ENCODE data around the gene RBM20.
"Not testable (repeated sequence)": the region's sequence is repeated elsewhere in the genome, so short reads cannot be mapped to it uniquely, and the experiment has no call there.

Gene RBM20

DNA sequence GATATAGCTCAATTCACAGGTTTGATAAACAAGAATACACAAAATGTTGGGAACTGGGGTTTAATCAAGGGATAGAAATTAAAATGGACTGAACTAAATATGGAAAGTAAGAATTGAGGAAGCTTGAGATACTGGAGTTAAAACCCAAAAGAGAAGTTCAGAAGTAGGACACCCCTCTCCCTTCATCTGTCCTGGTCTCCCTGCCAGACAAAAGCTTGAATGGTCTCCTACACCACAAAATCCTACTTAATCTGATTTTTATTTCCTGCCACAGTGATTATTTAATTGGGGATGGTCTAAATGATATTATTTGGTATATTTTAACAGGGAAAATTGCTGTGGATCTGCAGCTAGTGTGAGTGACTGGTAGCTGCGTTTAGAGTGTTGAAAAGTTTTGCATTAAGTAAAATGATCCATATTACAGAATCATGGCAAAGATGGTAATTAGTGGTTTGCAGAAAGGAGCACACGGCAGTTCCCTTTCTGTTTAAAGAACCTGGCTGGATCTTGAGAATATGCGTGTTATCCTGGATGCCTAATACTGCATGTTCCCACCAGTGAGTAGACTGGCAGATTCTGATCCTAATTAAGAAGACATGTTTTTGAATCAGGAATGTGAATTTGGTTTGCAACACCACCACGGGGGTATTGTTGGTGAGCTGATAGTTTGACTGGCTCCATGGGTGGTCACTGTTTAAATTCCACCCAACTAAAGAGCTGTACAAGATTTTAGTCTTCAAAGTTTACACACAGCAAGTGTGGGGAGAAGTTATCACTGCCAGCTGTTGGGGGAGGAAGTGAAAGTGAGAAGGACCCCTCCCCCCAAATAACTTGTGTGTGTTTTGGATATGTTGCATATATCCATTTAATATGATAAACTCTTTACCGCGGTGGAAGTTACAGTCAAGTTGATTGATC lies 5.5 kb downstream of the RBM20 start:
- no peak for DNase-seq (ENCODE audit: low spot score)

DNA sequence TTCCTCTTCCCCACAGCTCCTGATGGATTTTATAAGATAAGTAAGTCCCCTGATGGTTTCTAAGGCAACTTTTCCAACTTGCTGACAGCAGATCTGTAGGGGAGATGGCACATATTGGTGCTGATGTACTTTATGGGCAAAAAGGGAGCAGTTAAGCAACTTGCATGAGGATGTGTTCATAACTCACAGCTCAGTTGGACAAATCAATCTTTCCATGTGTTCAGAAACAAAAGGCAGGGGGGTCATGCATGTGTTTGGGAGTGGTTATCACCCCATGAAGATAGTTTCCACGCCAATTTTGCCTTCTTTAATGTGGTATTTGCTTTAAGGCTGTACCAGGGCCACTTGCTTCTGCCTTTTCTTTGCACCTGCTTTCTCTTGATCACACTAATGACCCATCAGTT lies 6.1 kb downstream of the RBM20 start:
- DNase-seq (ENCODE audit: low spot score), result no peak

DNA sequence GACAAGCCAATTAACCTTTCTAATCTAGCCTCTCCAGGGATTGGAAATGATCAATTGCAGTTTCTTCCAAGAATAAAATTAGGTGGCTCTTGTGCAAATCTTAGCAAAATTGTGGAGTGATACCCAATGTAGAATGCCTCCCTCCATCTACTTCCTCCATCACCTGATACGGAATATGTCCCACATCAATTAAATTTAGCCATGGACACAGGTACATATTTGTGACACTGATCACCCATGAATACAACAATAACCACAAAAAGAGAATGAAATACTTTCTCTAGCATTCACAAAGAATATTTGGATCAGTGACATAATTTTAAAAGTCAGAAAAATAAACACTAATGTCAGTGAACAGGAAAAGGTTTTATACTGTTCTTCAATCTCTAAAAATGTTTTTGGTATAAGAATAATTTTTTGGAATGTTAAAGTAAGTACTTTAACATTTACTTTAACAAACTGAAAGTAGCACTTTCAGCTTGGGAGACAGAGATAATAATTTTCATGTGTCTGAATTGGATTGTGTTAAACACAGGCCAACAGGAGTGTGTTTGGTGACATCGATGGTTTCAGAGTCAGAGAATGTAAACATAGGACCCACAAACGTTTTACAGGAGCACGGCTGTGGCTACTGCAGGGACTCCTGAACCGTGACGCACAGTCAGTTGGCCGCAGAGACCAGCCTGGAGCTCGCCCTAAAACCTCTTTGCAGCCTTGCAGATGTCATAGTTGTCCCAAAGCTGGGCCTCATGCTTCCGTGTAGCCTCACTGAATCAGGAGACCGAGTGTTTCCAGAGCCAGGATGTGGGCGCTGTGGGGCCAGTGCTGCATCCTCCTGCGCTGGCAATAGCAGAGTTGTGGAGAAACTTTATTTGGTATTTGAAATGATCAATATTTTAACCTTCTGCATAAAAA lies 7.2 kb downstream of the RBM20 start:
- no peak for DNase-seq (ENCODE audit: low spot score)

DNA sequence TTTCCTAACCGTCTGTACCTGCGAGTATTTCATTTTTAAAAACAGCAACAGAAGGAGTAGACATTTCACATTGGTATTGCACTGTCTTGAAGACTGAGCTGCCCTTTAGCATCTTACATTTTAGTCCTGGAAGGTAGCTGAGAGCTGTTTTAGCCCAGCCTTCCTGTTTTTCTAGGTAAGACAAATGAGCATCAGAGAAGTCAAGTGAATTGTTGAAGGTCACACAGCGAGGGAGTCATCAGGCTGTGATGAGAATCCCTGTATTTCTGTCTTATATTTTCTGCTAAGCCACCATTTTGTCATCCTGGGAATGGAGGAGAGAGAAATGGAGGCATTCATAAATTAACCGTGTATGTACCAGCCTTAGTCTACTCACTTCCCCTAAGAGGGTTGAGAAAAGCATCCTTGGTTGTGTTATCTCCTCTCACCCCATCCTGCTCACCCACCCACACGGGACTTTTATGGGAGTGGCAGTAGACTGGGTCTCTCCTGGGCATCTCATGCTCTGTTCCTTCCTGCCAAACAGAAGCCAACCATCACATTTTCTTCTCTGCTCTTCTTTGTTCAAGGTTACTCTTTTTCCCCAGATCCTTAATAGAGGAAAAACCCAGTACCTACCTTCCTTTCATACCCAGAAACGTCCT lies 8.5 kb downstream of the RBM20 start:
- DNase-seq (ENCODE audit: low spot score), result no peak

DNA sequence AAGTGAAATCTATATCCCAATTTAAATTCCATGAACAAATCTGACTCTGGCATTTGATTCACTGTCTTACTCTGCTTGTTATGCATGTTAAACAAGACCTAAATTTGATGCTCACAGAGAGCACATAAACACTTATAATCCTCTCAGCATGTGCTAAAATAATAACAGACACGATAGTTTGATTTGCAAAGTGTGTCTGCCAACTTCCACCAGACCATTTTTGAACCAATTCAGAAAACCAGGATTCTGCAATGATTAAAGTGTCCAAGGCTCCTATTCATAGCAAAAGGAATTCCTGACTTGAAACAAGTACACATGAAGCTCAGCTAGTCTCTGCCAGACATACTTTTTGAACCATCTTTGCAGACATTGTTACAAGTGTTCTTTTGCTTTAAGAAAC lies 11.2 kb downstream of the RBM20 start:
- DNase-seq (ENCODE audit: low spot score), result no peak

DNA sequence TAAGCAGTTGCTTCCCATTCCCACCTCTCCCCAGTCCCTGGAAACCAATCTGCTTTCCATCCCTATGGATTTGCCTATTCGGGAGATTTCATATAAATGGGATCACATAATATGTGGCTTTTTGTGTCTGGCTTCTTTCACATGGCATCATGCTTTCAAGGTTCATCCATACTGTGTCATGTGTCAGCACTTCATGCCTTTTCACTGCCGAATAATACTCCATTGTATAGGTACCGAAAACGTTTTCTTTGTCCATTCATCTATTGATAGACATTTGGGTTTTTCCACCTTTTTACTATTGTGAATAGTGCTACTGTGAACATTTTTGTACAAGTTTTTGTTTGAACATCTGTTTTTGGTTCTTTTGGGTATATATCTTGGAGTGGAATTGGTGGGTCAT lies 12.5 kb downstream of the RBM20 start:
- DNase-seq (ENCODE audit: low spot score), result no peak

DNA sequence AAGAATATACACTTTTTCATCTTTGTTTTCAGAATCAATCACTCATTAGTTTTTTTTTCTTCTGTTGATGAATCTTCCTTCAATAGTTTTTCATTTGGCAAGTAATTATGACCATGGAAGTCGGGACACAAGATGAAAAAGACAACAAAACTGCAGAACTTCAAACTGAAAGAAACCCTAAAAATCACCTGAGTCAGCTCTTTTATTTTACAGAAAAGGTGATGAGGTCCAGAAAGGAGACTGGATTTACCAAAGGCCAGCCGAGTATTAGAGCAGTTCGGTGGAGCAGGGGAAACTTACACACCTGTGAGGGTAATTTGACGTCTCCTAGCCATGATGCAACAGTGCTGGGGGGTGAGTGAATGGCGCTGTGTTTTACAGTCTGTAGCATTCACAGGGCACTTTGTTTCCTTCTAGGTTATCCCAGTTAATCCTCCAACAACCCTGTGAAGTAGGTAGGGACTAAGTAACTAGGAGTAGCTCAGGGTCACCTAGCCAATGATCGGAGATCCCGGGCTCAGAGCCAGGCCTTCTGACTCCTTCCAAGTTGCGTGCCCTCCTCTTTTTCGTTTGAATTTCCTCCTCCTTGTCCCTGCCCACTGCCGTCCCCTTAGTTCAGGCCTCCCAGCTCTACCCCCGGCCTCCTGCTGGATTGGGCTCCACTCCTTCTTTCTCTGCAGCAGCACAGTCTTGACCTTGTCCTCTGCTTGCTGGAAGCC lies 14.0 kb downstream of the RBM20 start:
- no peak for DNase-seq (ENCODE audit: low spot score)

DNA sequence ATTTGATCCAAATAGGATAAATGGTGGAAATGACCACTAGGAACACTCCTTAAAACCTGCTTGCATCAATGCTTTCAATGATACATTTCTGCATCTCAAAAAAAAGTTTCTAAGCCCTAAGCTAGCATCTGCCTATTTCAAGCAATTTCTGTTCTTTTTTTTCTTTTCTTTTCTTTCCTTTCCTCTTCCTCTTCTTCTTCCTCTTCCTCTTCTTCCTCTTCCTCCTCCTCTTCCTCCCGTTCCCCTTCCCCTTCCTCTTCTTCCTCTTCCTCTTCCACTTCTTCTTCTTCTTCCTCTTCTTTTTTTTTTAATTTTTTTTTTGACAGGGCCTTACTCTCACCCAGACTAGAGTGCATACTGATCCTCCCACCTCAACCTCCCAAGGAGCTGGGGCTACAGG lies 15.4 kb downstream of the RBM20 start:
- no peak for DNase-seq (ENCODE audit: low spot score)

DNA sequence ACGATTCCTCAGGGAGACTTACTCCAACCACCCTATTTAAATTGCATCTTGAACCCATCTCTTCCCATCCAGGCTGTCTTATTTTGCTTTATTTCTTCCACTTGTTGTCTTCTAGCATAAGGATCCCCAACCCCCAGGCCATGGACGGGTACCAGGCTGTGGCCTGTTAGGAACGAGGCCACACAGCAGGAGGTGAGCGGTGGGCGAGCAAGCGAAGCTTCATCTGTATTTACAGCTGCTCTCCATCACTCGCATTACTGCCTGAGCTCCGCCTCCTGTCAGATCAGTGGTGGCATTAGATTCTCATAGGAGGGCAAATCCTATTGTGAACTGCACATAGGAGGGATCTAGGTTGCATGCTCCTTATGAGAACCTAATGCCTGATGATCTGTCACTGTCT lies 16.2 kb downstream of the RBM20 start:
- not testable (repeated sequence) for DNase-seq (ENCODE audit: low spot score)

DNA sequence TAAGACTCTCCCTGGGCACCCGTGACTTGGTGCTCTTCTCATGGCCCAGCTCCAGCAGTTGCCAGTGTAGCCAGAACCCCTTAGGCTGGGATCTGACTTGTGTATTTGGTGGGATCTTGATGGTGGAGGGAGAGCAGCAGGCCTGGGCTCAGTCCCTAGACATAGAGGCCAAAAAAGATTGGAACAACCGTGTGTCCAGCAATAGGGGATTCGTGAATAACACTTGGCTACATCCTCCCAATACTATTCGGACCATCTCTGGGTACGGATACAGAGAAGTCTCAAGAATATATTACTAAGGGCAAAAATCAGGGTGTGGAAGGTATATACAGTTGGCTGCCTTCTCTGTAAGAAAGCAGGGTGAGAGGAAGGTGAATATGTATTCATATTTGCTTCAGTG lies 17.2 kb downstream of the RBM20 start:
- DNase-seq (ENCODE audit: low spot score), result no peak

DNA sequence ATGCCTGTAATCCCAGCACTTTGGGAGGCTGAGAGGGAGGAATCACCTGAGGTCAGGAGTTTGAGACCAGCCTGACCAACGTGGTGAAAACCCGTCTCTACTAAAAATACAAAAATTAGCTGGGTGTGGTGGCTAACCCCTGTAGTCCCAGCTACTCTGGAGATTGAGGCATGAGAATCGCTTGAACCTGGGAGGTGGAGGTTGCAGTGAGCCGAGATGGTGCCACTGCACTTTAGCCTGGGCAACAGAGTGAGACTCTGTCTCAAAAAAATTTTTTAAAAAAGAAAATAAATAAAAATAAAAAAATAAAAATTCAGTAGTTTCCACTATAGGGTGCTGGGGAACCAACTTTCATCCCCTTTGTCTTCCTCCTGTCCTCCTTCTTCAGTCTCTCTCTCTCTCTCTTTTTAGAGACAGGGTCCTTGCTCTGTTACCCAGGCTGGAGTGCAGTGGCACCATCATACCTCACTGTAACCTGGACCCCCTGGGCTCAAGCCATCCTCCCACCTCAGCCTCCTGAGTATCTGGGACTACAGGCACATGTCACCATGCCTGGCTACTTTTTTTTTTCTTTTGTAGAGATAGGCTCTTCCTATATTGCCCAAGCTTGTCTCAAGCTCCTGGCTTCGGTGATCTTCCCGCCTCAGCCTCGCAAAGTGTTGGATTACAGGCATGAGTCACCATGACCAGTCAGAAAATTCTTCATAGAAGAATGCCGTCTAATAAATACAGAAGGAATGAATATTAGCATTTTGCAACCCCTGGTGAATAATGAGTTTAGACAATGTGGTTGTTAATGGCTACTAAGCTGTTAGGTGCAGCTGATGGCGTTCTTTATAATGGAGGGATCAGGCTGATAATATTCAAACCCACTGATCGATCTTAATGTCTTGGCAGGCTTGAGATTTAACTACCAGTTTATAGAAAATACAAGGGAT lies 20.6 kb downstream of the RBM20 start:
- DNase-seq (ENCODE audit: low spot score), result no peak

DNA sequence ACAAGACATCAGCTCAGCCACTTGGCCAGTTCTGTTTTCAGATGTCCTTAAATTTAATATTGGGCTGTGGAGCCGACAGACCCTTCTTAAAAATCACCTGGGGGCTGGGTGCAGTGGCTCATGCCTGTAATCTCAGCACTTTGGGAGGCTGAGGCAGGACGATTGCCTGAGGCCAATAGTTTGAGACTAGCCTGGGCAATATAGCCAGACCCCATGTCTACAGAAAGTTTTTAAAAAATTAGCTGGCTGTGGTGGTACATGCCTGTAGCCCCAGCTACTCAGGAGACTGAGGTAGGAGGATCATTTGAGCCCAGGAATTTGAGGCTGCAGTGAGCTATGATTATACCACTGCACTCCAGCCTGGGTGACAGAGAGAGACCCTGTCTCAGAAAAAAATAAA lies 22.1 kb downstream of the RBM20 start:
- DNase-seq (ENCODE audit: low spot score), result not testable (repeated sequence)

DNA sequence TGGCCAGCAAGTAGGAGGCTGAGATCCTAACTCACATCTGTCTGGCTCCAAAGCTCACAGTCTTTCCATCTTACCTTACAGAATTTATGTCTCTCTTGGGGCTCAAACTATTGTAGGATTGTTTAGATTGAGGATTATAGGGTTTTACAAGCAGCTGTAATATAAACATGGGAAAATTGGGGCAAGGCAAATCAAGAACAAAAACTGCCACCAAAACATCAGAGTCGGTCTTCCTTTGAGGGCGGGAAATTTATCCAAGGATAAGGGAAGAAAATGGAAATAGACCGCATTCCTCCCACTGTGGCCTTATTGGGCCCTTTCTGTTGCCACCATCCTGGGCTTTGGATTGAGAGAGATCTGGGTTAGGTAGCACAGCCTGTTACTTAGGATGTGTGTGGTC lies 22.5 kb downstream of the RBM20 start:
- DNase-seq (ENCODE audit: low spot score), result no peak

DNA sequence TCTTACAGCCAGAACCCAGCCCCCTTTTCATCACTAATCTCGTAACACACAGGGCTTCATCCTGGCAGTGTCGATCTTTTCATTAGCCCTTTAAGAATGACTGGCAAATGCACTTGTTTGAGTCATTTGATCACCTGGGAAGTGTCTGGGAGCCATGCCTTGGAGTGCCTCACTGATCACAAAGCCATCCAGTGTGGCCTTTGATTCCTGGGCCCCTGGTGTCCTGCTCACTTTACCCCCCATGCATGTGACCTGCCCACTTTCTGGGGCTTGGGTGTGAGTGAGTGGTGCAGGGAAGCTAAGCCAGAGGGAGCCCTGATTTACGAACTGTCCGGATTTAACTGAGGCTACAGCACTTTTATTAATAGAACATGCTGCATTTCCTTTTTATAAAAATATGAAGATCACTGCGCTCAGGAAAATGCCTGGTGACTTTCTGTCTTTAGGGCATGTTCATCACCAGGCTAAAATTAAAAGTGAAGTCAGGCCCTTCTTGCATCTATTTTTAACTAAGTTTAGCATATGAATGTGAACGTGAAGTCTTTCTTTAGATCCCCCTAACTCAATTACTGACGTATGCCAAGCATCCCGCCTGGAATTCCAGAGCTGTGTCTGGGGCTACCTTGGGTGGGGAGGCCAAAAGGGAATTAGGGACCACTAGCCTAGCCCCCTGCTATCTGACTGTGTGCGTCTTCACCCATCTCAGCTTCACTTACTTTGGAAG lies 23.6 kb downstream of the RBM20 start:
- no peak for DNase-seq (ENCODE audit: low spot score)

DNA sequence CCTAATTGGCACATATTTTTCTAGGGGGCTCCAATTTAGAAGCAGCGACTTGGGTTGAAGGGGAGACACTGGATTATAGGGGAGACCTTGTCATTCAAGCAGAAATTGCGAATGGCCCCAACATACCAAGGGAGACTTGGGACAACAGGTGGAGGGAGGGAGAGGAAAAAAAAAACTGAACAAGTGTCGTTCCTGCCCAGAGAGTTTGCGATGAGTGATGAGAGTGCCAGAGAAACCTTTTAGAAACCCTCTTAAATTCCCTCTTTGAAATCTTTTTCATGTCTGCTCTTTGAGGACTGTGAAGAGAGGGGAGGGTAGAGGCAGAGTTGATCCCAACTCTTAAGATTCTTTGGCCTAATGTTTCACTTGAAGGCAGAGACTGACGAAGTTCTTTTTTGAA lies 24.3 kb downstream of the RBM20 start:
- DNase-seq (ENCODE audit: low spot score), result no peak

DNA sequence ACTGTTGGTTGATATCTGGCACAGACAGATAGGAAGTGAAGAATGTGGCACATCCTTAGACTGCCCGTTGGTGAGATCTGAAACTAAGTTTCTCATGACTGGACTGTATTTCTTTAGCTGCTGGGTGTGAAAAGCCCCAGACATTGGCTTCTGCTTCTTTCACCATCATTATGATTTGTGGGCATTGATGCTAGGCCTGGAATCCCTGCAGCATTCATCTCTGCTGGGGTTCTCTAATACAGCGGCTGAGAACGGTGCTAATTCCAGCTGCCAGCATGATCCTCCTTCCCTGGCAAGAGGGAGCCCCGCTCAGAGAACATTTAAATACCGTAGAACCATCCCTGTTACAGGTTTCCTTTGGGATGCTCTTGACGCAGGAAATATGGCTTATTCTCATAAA lies 26.2 kb downstream of the RBM20 start:
- no peak for DNase-seq (ENCODE audit: low spot score)

DNA sequence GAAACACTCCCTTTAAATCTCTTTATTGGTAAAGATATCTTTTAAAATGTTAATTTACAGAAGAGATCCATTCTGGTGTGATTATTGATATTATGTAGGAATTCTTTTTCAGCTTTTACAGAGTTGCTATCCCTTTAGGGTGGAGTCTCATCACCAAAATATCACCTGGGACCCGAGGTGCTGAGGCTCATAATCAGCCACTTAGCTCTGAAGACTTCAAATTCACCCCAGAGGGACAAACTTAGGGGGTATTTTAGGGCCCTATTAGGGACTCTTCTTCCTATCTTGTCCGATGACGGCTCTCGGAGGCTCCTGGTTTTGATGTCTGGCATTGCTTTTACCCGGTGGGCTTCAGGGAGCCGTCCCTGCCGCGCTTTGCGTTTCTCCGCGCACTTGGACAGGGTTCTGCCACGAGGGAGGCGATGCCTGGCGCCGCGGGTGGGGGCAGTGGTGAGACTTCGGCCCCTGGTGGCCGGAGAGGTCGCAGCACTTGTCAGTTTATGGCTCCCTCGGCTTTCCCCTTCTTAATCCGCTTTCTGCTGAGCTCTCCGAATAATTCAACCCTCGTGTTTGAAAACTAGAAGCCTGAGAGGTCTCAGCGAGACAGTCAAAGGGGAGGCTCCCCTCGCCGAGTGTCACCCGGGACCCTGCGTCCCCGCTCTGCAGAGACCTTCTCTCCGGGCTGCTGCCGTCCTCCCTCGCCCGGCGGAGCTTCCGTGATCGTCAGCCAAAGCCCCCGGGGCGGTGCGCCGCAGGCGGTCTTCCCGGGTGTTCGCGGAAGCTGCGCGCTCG lies 27.8 kb downstream of the RBM20 start:
- peak; percentile 52 for DNase-seq (ENCODE audit: low spot score)

DNA sequence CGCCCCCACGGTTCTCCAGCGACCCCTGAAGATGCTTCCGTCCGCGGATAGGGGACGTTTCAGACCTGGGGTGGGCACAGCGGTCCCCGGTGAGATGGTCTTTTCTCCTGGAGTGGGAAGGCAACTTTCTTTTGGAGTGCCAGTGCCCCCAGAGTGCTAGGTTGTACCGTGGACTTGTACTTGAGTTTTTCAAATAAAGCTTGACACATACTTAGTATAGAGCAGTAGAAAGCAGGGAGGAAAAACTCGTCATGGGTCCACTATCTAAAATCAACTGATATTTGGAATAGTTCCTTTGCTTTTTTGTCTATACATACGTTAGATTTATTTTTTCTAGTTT lies 28.4 kb downstream of the RBM20 start:
- no peak for DNase-seq (ENCODE audit: low spot score)

DNA sequence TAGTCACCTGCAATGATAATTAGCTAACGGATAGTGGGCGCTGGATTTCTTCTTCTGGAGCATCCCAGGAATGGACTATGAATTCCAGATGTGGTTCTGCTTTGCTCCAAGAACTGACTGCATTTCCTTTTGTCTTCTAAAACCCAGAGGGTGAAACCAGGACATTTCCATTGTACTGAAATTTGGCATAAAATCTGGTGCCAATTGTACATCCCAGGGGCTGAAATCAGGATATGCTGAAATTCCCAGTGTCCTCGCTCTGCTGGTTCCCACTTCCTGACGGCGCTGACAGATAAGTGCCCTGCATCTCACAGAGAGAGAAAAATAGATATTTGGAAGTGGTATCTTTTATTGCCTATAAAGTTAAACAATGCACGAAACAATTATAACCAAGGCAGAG lies 31.9 kb downstream of the RBM20 start:
- DNase-seq (ENCODE audit: low spot score), result no peak
